OCI-M2 (cell line): ENCODE data around the gene ASZ1.
A peak's percentile ranks its signal among the peaks of the same experiment; 100 is the strongest.

Experiments used
- DNase-seq: peaks from one replicate; lab custom pipeline; 2025; ENCODE audit not compliant: unreplicated experiment; lab: John Stamatoyannopoulos, UW

The ASZ1 gene

DNA sequence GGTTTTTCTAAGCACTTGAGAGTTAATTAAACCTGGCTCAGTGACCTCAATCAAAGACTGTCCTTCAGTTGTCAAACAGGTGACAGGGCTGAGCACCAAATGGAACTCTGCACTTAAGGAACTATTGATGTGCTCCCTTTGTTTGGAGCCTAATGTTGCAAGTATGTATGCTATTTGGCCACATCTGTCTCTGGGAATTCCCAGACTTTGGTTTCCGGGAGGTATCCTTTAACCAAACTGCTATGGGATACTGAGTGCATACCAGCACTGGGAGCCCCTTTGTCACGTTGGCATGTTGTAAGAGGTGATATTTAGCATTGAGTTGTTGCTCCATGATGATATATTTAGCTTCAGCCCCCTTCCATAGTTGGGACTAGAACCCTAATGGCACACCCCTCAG is 25.2 kb downstream of the ASZ1 start:
- no peak for DNase-seq

DNA sequence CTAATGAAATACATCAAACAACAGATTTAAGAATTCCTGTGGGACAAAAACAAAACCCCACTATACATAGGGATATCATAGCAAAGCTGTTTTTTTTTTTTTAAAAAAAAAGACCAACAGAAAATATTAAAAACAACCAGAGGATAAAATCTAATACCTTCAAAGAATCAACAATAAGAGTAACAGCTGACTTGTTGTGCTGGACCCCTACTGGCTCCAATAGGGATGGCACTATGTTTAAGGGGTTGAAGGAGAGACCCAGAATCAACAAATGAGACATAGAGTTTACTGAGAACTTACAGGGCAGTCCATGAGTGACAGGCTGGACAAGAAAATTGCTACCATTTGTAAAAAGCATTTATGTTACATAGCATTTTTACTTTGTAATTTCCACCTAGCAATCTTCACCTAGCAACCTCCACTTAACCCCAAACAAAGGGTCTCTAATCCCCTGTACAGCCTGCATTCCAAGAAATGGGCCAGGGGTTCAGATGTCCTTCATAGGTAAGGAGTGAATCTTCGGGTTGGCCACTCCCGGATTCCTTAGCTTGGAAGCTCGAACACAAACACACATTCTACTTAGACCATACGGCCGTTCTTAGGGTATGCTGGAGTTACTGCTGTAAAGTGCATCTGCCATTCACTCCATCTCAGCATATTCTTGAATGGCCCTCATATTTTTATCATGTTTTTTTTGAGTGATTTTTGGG is 25.8 kb downstream of the ASZ1 start:
- no peak for DNase-seq

DNA sequence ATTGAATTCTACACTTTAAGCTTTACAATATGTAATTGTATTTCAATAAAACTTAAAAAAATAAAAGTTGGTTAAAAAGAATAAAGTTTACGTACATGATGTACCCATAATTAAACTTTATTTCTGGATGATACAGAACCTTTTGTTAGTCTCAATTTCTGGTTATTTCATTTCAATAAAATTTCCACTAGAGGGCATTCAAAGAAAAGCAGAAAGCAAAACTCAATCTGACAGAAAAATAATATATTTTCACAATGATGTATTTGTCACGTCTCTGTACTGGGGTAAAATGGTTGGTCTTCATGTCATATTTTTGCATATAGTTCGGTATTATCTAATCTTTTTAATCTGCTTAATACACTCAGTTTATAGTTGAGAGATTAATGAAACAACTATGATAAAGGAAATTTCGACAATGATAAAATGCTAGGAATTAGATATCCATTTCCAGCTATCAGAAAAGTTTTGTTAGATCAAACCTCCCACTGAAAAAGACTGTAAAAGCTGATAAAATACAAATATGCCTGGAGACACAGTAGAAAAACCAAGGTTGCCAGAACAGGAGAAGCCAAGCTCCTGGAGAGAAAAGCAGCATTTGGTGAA is 27.4 kb downstream of the ASZ1 start:
- DNase-seq: no peak

DNA sequence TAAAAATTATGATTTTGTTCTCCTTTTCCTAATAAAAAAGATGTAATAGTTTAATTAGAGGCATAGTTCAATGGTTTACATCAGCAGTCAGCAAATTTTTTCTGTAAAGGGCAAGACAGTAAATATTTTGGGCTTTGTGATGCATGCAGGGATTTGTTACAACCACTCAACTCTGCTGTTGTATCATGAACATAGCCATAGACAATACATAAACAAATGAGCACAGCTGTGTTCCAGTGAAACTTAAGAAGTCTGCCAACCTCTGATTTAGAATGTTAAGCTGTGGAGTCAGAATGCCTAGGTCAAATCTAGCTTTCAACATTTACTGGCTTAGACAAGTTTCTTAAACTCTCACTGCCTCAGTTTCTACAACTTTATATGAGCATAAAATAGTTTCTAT is 31.6 kb downstream of the ASZ1 start:
- no peak for DNase-seq

GRCh38 chr7:117393781-117394180 is 33.5 kb downstream of the ASZ1 start:
- DNase-seq: no peak

- no peak for DNase-seq
These were observed 37.4 kb downstream of the ASZ1 start for GRCh38 chr7:117389871-117390270.

GRCh38 chr7:117386110-117386706 is 41.1 kb downstream of the ASZ1 start:
- no peak for DNase-seq

DNA sequence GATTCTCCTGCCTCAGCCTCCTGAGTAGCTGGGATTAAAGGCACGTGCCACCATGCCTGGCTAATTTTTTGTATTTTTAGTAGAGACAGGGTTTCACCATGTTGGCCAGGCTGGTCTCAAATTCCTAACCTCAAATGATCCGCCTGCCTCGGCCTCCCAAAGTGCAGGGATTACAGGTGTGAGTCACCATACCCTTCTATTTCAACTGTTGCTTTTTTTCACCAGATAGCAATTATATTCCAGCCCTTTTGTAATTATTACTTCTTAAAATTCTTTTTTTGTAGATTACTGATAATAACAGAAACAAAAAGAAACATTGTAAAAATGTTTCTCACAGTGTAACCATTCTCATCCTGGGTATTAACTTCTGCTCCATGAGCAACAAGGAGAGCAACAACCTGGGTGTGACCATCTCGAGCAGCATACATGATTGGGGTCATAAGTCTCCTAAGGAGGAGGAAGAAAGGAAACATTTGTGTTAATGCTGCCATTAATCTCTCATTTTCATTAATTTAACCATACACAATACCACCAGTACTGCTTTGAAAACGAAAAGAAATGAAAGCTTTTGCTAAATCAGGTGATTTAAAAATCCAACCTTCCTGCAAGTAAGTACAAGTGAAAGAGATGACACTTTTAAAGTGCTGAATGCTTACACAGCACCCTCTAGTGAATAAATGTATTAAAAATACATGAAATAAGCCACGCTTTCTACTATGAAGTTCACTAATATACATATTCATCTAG is 41.8 kb downstream of the ASZ1 start:
- peak; percentile 36 for DNase-seq

DNA sequence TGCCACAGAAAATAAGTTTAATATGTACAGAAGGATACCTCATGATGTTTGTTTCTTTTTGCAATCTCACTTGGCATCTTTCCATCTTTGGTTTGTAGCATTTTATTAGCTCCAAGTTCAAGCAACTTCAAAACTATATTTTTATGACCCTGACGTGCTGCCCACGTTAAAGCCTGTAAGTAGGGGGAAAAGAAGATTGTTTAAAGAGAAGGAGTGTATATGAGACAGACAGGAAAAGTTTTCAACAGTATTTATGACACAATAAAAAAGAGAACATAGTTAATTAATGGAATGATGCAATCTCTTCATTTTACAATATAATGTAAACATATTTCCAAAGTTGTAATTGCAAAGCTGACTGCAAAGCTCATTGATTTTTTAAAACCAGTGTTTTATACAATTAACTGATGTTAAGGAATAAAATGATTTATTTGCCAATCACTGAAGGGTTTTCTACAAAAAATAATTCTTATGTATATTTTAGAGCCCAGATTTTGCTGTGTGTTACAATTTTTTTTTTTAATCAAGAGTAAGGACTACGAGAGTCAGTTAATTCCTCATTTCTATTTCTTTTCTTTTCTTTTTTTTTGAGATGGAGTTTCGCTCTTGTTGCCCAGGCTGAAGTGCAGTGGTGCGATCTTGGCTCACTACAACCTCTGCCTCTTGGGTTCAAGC is 42.5 kb downstream of the ASZ1 start:
- DNase-seq: no peak

- no peak for DNase-seq
These were observed 43.7 kb downstream of the ASZ1 start for GRCh38 chr7:117383483-117384189.

- DNase-seq: no peak
These were observed 44.2 kb downstream of the ASZ1 start for GRCh38 chr7:117383046-117383445.

DNA sequence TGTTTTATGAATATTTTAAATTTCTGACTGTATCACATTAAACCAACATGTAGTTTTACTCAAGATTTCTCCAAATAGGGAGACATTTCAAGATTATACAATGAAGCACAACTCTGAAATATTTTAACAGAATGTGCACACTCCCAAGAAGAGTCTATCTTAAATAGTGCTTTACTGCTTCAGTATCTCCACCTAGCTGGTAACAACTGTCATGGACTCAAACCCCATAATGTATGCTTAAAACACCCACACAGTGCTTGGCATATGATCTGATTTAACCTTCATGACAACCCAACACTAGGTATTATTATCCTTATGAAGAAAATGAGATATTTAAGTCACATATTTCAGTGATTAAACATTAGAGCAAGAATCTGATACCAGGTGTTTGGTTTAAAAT is 45.9 kb downstream of the ASZ1 start:
- no peak for DNase-seq

GRCh38 chr7:117375380-117375779 is 51.9 kb downstream of the ASZ1 start:
- no peak for DNase-seq

- DNase-seq: no peak
These were observed 55.2 kb downstream of the ASZ1 start for GRCh38 chr7:117372073-117372472.

GRCh38 chr7:117364339-117365080 is 62.8 kb downstream of the ASZ1 start:
- DNase-seq: no peak

GRCh38 chr7:117362294-117362888 is 64.9 kb downstream of the ASZ1 start:
- no peak for DNase-seq

GRCh38 chr7:117350027-117350426 is 77.3 kb downstream of the ASZ1 start:
- no peak for DNase-seq

DNA sequence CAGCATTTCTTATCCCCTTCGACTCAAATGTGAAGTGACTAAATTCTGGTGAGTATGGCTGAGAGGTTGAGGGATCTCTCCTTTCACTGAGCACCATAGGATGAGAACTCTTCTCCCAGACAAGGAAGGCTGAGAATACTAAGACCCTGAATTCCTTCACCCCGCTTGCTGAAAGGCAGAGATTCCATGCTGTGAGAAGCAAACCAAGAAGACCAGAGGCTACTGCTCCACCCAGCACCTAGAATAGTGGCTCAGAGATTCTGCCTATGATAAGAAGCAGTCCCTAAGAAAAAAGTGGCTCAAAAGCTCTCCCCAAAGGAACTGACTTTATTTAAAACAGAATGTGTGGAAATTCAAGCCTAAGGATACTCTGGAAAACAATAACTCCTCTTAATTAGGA is 77.7 kb downstream of the ASZ1 start:
- DNase-seq: no peak

DNA sequence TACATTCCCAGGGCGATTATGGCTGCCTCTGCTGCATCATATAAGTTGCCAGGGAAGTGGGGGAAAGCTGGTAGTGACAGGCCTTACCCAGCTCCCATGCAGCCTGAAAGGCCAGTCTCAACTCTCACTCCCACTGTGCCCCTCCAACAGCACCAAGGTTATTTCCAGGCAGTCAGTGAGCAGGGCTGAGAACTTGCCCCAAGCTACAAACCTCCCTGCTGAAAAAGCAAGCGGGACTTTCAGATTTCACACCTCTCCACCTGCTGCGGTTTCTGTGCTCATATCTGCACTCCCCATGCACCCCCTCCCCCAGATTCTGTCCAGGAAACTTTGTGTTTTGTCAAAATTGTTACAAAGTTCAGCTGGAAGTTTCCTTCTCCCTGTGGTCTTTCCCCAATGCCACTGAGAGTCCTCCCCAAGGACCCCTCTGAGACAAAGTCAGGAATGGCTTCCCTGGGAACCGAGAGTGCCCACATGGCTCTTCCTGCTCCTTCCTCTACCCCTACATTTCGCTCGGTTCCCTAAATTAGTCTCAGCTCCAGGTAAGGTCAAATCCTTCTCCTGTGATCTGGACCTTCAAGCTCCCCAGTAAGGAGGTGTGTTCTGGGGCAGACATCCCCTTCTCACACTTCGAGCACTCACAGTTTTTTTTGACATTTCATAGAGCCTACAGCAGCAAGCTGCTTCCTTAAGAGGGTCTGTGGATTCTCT is 79.2 kb downstream of the ASZ1 start:
- no peak for DNase-seq
